ENCODE results near the gene CADM3. TPM values are rescaled to one million over a fixed set of nuclear protein-coding genes. Genes with fewer than 3 reads are reported as not detected.

The CADM3 gene
- polyA plus RNA-seq, 2 of the 4 experiments (the other 2 are of a cell fraction) = 0.10 to 0.13 TPM

GRCh38 chr1:159144571-159144970, 26.8 kb upstream of the CADM3 start (continued):
- TF ChIP-seq CTCF (IDR thresholded peaks at IDR 0.05) = no peak
- no peak for TF ChIP-seq BCL3 (IDR thresholded peaks at IDR 0.05)
- TF ChIP-seq SREBF2 (IDR thresholded peaks at IDR 0.05) = no peak
- TF ChIP-seq NFE2L2 (conservative IDR thresholded peaks at IDR 0.05; ENCODE audit: low read length) = no peak
- TF ChIP-seq ZFP36 (IDR thresholded peaks at IDR 0.05; ENCODE audit: borderline replicate concordance, partially characterized antibody) = no peak

GRCh38 chr1:159146980-159147379, 24.4 kb upstream of the CADM3 start:
- Histone ChIP-seq H3K4me3 (no peak overlapping the region), H3K27ac (no peak overlapping the region), H3K4me1 (no peaks in the 10 kb centered on the region), H3K9me3 (no peaks in the 10 kb centered on the region), H3K4me2 (no peak overlapping the region)
- CTCF ChIA-PET = interaction anchor here (1.6 kb wide), 1 partner anchor 15 kb away, joined by 6 read pairs; no protein-coding TSS in a partner anchor
- DNase-seq (ENCODE audit: low read depth in 1 of 2, low spot score in 1 of 2) (no peak), ATAC-seq (no peak), FAIRE-seq (no peak)
- 15% methylated on average over 3 of the region's 3 CpGs for WGBS (ENCODE audit: missing lambda C conversion rate)
- no peak for TF ChIP-seq MYC (IDR thresholded peaks at IDR 0.05; ENCODE audit: borderline replicate concordance, low read length)
- TF ChIP-seq HEYL (CRISPR knock-in tag; IDR thresholded peaks at IDR 0.05) = no peak
- no peak for TF ChIP-seq CBX2 (IDR thresholded peaks at IDR 0.05; ENCODE audit: borderline replicate concordance, low read depth)
- TF ChIP-seq REST (IDR thresholded peaks at IDR 0.05) = no peak
- TF ChIP-seq HOXA7 (CRISPR knock-in tag; IDR thresholded peaks at IDR 0.05) = no peak
- no peak for TF ChIP-seq MAFK (IDR thresholded peaks at IDR 0.05; ENCODE audit: partially characterized antibody)
- no peak for TF ChIP-seq FOXS1 (CRISPR knock-in tag; IDR thresholded peaks at IDR 0.05)
- no peak for TF ChIP-seq CEBPB (IDR thresholded peaks at IDR 0.05)
- POLR2A ChIA-PET = no interaction called here

GRCh38 chr1:159152031-159152430, 19.4 kb upstream of the CADM3 start:
- DNase-seq (ENCODE audit: low read depth in 1 of 2, low spot score in 1 of 2) (no peak), ATAC-seq (no peak), FAIRE-seq (no peak)
- CTCF ChIA-PET = interaction anchor here (0.7 to 1.2 kb wide), 4 partner anchors 61 to 743 kb away, joined by 3 to 4 read pairs (median 4); partner anchors contain the start of gene DUSP23
- Histone ChIP-seq H3K4me2 (no peak overlapping the region), H3K4me1 (no peaks in the 10 kb centered on the region), H3K4me3 (no peak overlapping the region), H3K27ac (no peak overlapping the region), H3K9me3 (0 out of 3 replicates have a peak, but pooled peaks cover 4% of the 10 kb centered on the region)
- POLR2A ChIA-PET = no interaction called here
- 3% methylated on average over 3 of the region's 3 CpGs for WGBS (ENCODE audit: missing lambda C conversion rate)
- TF ChIP-seq KDM5A (IDR thresholded peaks at IDR 0.05) (no peak), RCOR1 (IDR thresholded peaks at IDR 0.05; ENCODE audit: low read depth, low read length) (no peak), ZNF302 (CRISPR knock-in tag; IDR thresholded peaks at IDR 0.05) (no peak), ESRRA (IDR thresholded peaks at IDR 0.05; ENCODE audit: borderline replicate concordance, low read length) (no peak), JUNB (IDR thresholded peaks at IDR 0.05) (no peak), REST (IDR thresholded peaks at IDR 0.05) (no peak), JUN (IDR thresholded peaks at IDR 0.05) (no peak), ZFP36 (IDR thresholded peaks at IDR 0.05; ENCODE audit: borderline replicate concordance, partially characterized antibody) (no peak), MAZ (IDR thresholded peaks at IDR 0.05; ENCODE audit: borderline replicate concordance, low read depth, low read length) (no peak), KDM1A (IDR thresholded peaks at IDR 0.05; ENCODE audit: low read depth) (no peak), BCL3 (IDR thresholded peaks at IDR 0.05) (no peak), MYC (IDR thresholded peaks at IDR 0.05; ENCODE audit: borderline replicate concordance, low read length) (no peak), EHMT2 (IDR thresholded peaks at IDR 0.05; ENCODE audit: low read depth) (no peak), CBX2 (IDR thresholded peaks at IDR 0.05; ENCODE audit: borderline replicate concordance, low read depth) (no peak), CBX8 (IDR thresholded peaks at IDR 0.05) (no peak), HEYL (CRISPR knock-in tag; IDR thresholded peaks at IDR 0.05) (no peak), POLR2A (IDR thresholded peaks at IDR 0.05; ENCODE audit: low read length) (no peak)

Measured in A549 (cell line).